HG02610 (cell line): ENCODE measurements around the gene S1PR3.

Source experiments
- ATAC-seq: cut with Tn5 transposase; IDR thresholded peaks from one replicate; pipeline ENCODE4 v1.9.1; 2021; ENCODE audit warnings: mild to moderate bottlenecking, moderate library complexity; ENCODE audit not compliant: unreplicated experiment

Gene S1PR3

GRCh38 chr9:89008055-89008743 lies 16.9 kb downstream of the S1PR3 start:
- no peak for ATAC-seq

DNA sequence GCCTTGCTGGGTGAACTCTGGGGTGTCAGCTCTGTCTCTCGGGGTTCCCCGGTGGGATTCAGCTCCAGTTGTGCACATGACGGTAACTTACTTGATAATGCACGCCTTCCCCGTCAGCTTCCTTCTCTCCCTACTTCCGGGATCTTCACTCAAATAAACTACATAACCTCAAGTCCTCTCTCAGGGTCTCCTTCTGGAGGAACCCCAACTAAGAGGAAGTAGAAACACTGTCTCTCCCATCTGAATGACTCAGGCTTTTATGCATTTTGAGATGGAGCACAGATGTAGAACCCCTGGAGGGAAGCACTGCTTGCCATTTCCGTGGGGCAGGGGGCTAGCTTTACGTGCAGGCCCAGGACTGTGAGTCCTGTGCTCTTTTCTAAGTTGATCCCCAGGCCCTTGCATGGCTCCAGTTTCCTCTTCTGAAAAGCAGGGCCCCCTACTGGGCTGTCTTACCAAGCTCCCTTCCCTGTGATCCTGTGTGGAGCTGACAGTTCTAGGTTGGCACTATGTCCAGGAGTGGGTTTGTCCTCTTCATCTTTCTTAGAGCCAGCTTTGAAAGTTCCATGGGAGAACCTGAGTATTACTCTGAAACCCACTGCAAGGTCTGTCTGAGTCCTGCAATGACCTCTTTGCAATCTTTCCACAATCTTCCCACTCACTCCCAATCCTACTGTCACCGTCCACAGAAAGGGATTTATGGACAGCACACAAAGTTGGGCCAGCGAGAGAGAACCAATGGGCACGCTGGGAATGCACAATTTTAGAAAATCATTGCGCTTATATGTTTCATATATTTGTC lies 17.7 kb downstream of the S1PR3 start:
- no peak for ATAC-seq

DNA sequence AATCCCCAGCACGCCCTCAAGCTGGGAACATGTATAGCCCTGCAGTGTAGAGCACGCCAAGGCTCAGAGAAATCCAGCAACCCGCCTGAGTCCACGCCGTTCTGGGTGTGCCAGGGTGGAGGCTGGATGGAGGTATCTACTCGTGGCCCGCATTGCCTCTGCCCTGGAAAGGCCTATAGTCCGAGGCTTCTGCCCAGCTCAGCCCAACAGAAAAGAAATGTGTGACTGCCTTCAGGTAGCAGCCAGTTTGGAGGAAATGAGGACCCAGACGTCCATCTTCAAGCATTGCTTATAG lies 18.2 kb downstream of the S1PR3 start:
- no peak for ATAC-seq

DNA sequence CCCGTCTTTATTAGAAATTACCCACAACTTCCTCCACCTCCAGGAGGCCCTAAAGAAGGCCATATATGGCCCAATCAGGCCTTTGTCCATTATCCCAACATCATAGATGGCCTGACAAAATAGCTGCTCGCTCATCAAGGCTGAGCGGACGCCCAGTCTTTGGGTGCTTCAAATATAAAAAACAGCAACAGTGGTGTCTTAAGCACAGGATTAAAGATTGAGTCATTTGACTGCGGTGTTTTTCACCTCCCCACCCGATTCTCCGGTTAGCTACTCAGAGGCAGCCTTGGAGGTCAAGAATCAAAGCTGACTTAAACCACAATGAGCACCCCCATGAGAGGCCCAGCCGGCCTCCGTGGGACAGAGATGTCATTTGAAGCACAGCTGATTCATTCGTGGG lies 18.8 kb downstream of the S1PR3 start:
- ATAC-seq: no peak

DNA sequence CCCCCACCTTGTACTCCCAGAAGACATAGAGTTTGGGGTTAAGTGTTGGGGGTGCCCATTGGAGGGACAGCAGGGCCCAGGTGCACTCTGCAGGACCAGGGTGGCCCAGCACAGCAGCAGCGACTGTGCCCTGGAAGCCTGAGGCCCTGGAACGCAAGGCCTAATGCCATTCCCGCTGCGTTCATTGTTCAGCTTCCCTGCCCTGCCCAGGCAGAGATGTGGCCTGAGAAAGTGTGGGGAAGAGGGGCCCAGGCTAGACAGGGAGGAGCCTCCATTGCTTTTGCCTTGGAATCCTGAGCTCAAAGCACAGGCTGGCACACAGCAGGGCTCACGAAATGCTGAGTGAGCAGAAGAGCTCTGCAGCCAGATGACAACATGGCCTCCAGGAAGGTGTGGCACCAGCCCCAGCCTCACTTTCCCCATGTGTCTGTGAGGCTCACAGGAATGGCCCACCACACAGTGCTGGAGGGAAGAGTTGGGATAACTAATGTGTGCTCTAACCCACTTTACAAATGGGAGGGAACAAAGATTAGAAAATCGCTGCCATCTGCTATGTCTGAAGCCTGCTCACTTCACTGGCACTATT lies 19.4 kb downstream of the S1PR3 start:
- ATAC-seq: no peak

GRCh38 chr9:89011683-89012082 lies 20.4 kb downstream of the S1PR3 start:
- no peak for ATAC-seq

DNA sequence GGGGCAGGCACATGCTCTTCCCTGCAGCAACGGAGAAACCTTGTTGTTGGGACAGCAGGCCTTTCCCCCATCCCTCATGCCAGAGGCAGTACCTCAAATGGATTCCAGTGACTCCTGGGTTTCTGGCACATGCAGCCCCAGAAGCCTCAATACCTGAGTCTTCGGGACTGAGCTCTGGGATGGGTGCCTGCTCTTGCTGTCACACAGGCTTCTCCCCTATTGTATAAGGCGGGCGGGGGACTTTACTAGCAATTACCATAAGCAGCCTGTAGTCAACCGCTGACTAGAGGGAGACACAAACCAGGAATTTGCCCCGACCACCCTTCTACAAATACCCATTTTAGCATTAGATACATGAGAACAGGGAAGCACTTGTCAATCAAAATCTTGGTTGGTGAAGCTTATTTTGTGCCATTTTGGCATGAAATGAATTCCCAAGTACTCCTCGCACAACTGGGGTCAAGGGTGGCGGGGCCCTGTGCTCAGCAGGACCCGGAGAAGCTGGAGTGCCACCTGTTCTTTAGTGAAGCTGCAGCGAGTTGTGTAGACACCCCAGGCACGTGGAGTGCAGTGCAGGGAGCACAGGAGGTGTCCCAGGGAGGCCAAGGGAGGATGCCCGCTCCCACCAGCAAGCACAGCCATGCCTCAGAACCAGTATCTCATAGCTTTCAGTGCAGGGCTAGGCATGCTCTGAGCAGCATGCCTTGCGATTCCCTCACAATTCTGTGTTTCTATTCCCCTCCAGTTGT lies 21.2 kb downstream of the S1PR3 start:
- ATAC-seq: no peak

DNA sequence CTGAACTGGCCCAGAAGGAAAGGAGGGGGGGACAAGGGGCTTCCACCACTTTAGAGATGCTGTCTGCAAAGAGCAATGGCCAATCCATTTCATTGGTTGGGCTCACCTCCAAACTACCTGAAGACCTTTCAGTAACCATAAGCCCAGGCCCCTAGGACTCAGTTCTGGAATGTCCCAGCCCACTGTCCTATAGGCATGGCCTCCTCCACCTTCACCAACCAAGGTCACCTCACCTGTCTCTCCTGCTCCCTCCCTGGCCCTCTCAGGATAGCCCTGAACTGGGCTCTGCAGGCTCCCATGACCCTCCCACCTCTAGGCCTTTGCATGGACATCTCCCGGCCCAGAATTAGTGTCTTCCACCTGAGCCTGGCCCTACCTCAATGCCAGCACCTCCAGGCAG lies 22.4 kb downstream of the S1PR3 start:
- no peak for ATAC-seq

- no peak for ATAC-seq
Measured at GRCh38 chr9:89014153-89014552, 22.9 kb downstream of the S1PR3 start.

DNA sequence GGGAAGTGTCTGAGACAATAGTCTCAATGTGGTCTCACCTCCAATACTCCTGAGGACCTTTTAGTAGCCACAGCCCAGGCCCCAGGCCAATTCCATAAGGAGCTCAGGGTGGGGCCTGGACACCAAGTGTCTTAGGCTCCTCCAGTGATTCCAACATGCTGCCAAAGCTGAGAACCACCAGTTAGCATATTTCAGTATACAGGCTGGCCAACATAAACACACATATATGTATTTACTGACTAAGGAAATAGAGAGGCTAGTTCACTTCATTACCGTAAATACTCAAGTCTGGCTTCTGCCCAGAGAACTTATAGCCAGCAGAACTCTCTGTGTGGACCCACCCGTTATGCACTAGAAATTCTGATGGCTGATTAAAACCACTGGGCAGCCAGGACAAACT lies 24.1 kb downstream of the S1PR3 start:
- no peak for ATAC-seq

DNA sequence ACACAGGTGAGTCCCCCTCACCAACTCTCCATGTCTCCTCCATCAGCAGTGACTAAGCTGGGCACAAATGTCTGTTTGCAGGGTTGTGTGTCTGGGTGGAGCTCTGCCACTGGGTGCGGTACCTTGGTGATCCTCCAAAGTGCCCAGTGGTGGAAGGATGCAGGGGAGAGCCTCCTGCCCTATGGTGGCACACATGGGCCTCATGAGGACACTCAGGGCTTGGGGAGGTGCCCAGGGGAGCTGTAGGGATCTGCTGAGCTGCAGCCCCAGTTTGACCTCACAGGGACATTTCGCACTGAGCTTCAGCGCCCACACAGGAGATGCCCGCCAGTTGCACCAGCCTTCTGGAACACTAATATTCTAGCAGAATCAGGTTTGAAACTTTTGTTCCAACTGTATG lies 29.5 kb downstream of the S1PR3 start:
- no peak for ATAC-seq

DNA sequence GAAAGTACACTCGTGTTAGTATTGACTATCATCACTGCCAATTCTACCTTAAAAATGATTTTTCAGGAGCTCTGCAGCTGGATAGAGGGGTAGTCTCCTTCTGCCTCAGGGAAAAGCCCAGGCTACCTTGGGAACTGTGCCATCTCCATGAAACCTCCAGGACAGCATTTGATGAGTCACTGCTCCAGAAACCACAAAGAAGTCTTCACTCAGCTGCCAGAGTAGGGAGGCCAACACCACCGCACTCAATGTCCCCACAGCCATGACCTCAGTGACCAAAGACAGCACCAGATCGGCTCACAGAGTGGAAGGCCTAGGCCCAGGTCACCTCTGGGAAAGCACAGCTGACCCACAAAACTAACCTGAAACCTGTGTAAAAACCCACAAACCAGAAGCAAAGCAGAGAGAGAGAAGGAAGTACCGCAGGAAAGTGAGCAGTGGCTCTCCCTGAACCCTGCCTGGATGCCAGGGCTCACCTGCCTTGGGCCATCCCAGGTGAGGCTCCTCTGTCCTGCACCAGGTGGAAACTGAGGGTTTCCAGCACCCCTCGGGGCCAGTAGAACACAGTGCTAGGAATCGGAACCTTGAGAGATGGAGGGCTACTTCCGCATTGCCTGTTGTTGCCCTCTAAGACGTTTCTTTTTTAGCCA lies 30.0 kb downstream of the S1PR3 start:
- ATAC-seq: no peak

DNA sequence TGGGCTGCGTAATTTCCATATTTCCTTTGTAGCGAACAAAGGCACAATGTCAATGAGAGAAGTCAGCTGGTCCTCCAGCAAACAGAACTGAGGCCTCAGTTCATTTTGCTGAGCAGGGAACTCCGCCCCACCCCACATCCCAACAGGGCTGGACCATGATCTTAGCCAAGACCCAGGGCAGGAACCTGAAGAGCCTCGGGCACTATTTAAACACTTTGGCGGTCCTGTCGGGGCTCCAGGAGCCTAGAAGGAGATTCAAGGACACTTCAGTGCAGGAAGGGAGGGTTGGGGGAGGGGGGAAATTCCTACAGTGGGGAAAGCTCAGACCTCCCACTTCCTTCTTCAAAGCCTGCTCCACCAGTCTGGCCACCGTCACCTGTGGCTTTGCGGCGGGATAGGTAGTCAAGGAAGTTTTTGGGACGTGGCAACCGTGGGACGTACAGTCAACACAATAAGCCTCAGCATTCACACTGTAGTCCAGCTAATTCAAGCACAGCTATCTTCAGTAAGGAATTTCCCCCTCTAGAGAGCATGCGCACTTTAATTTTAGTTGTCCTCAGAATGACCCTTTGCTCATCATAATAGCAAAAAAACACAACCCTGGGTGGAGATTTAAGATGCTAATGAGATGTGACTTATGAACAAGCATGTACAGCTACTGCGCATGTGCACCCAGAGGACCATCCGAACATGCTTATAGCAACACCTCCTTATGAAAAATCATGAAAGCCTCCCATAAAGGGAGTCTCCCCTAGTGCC lies 30.9 kb downstream of the S1PR3 start:
- no peak for ATAC-seq

DNA sequence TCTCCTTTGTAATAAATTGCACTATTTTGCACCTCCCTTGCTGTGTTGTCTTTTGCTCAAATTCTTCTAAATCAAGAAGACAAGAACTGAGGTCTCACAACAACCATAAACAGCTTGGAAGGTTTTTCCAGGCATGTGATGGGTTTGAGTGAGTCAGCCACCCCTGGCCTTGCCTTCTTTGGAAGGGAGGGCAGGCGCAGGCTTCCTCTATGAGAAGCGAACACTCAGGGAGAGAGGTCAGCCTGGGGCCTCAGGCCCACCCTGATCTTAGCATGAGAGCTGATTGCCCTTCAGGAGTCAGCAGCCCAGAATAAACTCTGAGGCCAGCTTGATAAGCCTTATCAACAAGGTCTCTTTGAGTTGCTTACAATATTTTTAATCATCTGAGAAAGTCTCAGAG lies 31.6 kb downstream of the S1PR3 start:
- ATAC-seq: no peak

DNA sequence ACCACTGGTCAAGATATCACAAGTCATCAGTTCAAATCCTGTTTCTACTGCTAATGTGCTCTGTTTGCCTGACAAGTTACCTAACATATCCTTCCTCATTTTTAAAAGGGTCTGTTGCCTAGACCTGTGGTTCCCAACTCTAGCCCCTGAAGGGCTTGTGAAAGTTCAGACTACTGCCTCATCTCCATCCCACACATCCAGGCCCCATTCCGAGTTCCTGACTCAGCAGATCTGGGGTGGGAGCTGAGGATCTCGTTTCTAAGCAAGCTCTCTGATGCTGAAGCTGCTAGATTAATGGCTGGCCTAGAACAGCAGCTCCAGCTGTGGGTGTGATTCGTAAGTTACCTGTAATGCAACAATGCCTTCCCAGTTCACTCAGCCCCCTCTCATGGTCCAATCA lies 32.5 kb downstream of the S1PR3 start:
- ATAC-seq: no peak

- no peak for ATAC-seq
Measured at GRCh38 chr9:89024727-89025126, 33.5 kb downstream of the S1PR3 start.

DNA sequence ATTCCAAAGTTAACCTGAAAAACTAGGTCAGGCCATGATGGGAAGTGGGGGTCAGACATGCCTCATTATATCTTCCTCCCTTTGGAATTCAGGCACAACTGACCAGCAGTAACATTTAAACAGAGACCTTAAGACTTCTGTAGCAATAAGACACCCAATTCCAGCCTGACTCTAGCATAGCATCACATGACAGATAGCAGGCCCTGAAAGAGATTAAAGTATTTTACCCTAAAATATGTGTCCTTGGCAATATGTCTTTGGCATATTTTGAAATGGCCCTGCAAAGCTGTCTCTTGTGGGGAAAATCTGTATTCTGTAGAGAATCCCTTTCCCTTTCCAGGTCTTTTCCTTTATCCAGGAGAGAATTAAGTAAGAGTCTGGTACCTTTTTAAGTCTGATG lies 34.3 kb downstream of the S1PR3 start:
- no peak for ATAC-seq

GRCh38 chr9:89026876-89027275 lies 35.6 kb downstream of the S1PR3 start:
- no peak for ATAC-seq

GRCh38 chr9:89029788-89030187 lies 38.5 kb downstream of the S1PR3 start:
- no peak for ATAC-seq

GRCh38 chr9:89032173-89032572 lies 40.9 kb downstream of the S1PR3 start:
- no peak for ATAC-seq

DNA sequence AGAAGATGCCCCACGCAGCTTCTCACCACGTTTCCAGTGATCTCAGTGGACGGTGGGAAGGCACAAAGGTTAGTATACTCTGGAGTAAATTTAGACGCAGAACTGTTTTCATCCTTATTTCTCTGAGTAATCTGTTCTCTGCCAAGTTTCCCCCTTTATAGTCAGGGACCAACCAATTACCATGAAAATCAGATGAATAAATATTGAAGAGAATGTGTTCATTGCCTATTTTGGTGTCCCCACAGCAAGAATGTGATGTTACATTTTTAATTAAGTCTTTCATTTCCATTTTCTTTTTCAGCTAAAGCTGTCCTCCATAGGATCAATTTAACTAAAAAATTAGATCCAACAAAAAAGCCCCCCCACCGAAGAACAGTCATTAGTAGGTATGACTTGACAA lies 41.4 kb downstream of the S1PR3 start:
- no peak for ATAC-seq
